ENCODE results near the gene MBOAT2. TPM values are rescaled to one million over a fixed set of nuclear protein-coding genes. Genes with fewer than 3 reads are reported as not detected.

The MBOAT2 gene
- total RNA-seq, 1 experiment from 2014 or later, result 40.9 TPM

- Mint-ChIP-seq H3K9me3 (ENCODE audit: low read depth, unreplicated experiment) (no peaks in the 10 kb centered on the region), H3K27me3 (ENCODE audit: unreplicated experiment) (peaks cover 13% of the 10 kb centered on the region), H3K36me3 (ENCODE audit: insufficient read depth, unreplicated experiment) (no peaks in the 10 kb centered on the region), H3K4me1 (ENCODE audit: low read depth, unreplicated experiment) (no peaks in the 10 kb centered on the region), H3K27ac (ENCODE audit: unreplicated experiment) (no peak overlapping the region), H3K4me3 (ENCODE audit: low read depth, unreplicated experiment) (no peak overlapping the region)
- CTCF ChIA-PET, result interaction anchor here (0.6 kb wide), 1 partner anchor 30 kb away, joined by 3 read pairs; no protein-coding TSS in a partner anchor
- no peak for DNase-seq
- no peak for TF ChIP-seq CTCF (IDR thresholded peaks at IDR 0.05; ENCODE audit: unreplicated experiment)
- BruUV-seq (replicated peaks), result no TSS peak
- intact Hi-C loops (cut with micrococcal nuclease; ENCODE audit: unreplicated experiment), result no loop called here
Observed at GRCh38 chr2:8848328-8849100, 155.0 kb downstream of the MBOAT2 start.

GRCh38 chr2:8847400-8847799 is 156.1 kb downstream of the MBOAT2 start:
- no peak overlapping the region for H3K27ac Mint-ChIP-seq (ENCODE audit: unreplicated experiment)
- no peaks in the 10 kb centered on the region for H3K9me3 Mint-ChIP-seq (ENCODE audit: low read depth, unreplicated experiment)
- no TSS peak for BruUV-seq (replicated peaks)
- intact Hi-C loops (cut with micrococcal nuclease; ENCODE audit: unreplicated experiment), result no loop called here
- H3K4me1 Mint-ChIP-seq (ENCODE audit: low read depth, unreplicated experiment), result no peaks in the 10 kb centered on the region
- peaks cover 13% of the 10 kb centered on the region for H3K27me3 Mint-ChIP-seq (ENCODE audit: unreplicated experiment)
- CTCF ChIA-PET, result no interaction called here
- H3K36me3 Mint-ChIP-seq (ENCODE audit: insufficient read depth, unreplicated experiment), result no peaks in the 10 kb centered on the region
- no peak for DNase-seq
- no peak for TF ChIP-seq CTCF (IDR thresholded peaks at IDR 0.05; ENCODE audit: unreplicated experiment)
- H3K4me3 Mint-ChIP-seq (ENCODE audit: low read depth, unreplicated experiment), result no peak overlapping the region

- CTCF ChIA-PET, result interaction anchor here (0.6 kb wide), 1 partner anchor 1442 kb away, joined by 7 read pairs; no protein-coding TSS in a partner anchor
- no TSS peak for BruUV-seq (replicated peaks)
- TF ChIP-seq CTCF (IDR thresholded peaks at IDR 0.05; ENCODE audit: unreplicated experiment), result no peak
- peaks cover 36% of the 10 kb centered on the region for H3K27me3 Mint-ChIP-seq (ENCODE audit: unreplicated experiment)
- no peak overlapping the region for H3K4me3 Mint-ChIP-seq (ENCODE audit: low read depth, unreplicated experiment)
- intact Hi-C loops (cut with micrococcal nuclease; ENCODE audit: unreplicated experiment), result no loop called here
- no peak for DNase-seq
- no peaks in the 10 kb centered on the region for H3K4me1 Mint-ChIP-seq (ENCODE audit: low read depth, unreplicated experiment)
- peaks cover 12% of the 10 kb centered on the region for H3K36me3 Mint-ChIP-seq (ENCODE audit: insufficient read depth, unreplicated experiment)
- H3K27ac Mint-ChIP-seq (ENCODE audit: unreplicated experiment), result no peak overlapping the region
- no peaks in the 10 kb centered on the region for H3K9me3 Mint-ChIP-seq (ENCODE audit: low read depth, unreplicated experiment)
Observed at GRCh38 chr2:8841932-8842331, 161.6 kb downstream of the MBOAT2 start.

GRCh38 chr2:8840475-8841091 is 162.9 kb downstream of the MBOAT2 start:
- no peak for TF ChIP-seq CTCF (IDR thresholded peaks at IDR 0.05; ENCODE audit: unreplicated experiment)
- BruUV-seq (replicated peaks), result no TSS peak
- CTCF ChIA-PET, result no interaction called here
- Mint-ChIP-seq H3K4me1 (ENCODE audit: low read depth, unreplicated experiment) (peaks cover 7% of the 10 kb centered on the region), H3K36me3 (ENCODE audit: insufficient read depth, unreplicated experiment) (peaks cover 18% of the 10 kb centered on the region), H3K9me3 (ENCODE audit: low read depth, unreplicated experiment) (no peaks in the 10 kb centered on the region), H3K27ac (ENCODE audit: unreplicated experiment) (no peak overlapping the region), H3K27me3 (ENCODE audit: unreplicated experiment) (peaks cover 36% of the 10 kb centered on the region), H3K4me3 (ENCODE audit: low read depth, unreplicated experiment) (no peak overlapping the region)
- intact Hi-C loops (cut with micrococcal nuclease; ENCODE audit: unreplicated experiment), result no loop called here
- DNase-seq, result no peak
